Measurements from ENCODE around the gene ARF1.

Gene ARF1

GRCh38 chr1:228146417-228147150 lies 64.1 kb downstream of the ARF1 start:
- DNase-seq (ENCODE audit: low spot score), result no peak
- no peak for FAIRE-seq

GRCh38 chr1:228147151-228147693 lies 64.7 kb downstream of the ARF1 start:
- FAIRE-seq (no peak), DNase-seq (ENCODE audit: low spot score) (no peak)

GRCh38 chr1:228147768-228148167 lies 65.3 kb downstream of the ARF1 start:
- no peak for FAIRE-seq
- DNase-seq (ENCODE audit: low spot score), result no peak

- no peak for FAIRE-seq
- no peak for DNase-seq (ENCODE audit: low spot score)
These were observed 65.8 kb downstream of the ARF1 start for GRCh38 chr1:228148196-228148861.

All from urothelium cell line (cell line).